Erythroblast (primary cell): ENCODE data around the gene COPS3.

Experiments used
- GATA1 ChIP-seq: IDR thresholded peaks from 2 replicates; pipeline ENCODE4 v1.6.1; 2011; ENCODE audit warnings: low read depth, mild to moderate bottlenecking, control low read depth, low read length, moderate library complexity
- POLR2A ChIP-seq: IDR thresholded peaks from 2 replicates; pipeline ENCODE4 v1.6.1; 2011; ENCODE audit warnings: mild to moderate bottlenecking, low read length

DNA sequence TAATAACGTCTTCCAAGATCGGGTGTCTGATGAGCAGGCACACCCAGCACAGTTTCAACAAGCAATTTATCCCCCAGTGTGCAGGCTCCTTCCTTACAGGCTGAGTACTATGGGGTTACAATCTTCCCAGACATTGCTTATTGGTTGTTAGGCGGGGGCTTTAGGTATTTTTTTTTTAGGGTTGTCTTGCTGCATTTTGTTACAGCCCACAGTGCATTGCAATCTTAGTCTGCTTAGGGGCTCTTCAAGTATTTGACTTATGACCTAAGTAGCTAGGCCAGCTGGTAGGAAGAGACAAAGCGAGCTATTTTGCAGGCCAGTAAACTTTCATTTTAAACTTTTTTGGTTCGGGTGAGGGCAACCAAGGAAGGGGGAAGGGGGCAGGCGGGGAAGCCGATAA lies 80.7 kb downstream of the COPS3 start:
- TF ChIP-seq POLR2A (no peak), GATA1 (no peak)
